DOHH2 (cell line): ENCODE results near the gene MRPL54.

Experiments
- H3F3A ChIP-seq: fragments of 200-600 bp; sonication (generic), shearing (Covaris generic); 2 replicates; pipeline ENCODE4 v1.6.0; 2016; ENCODE audit warnings: antibody characterized with exemption, mild to moderate bottlenecking; ENCODE audit not compliant: control insufficient read depth, insufficient read depth
- H3K27ac ChIP-seq: fragments of 200-600 bp; sonication (generic); 2 replicates; pipeline ENCODE4 v1.5.1; 2014; ENCODE audit warnings: low read depth, mild to moderate bottlenecking, low read length, moderate library complexity
- H3K27me3 ChIP-seq: fragments of 200-600 bp; sonication (generic); 2 replicates; pipeline ENCODE4 v1.6.1; 2014; ENCODE audit warnings: mild to moderate bottlenecking, low read length, mixed read lengths; ENCODE audit not compliant: control insufficient read depth
- H3K36me3 ChIP-seq: fragments of 200-600 bp; sonication (generic); 2 replicates; pipeline ENCODE4 v1.6.1; 2014; ENCODE audit warnings: mild to moderate bottlenecking, low read length, moderate library complexity, mixed read lengths; ENCODE audit not compliant: control insufficient read depth
- H3K4me1 ChIP-seq: fragments of 200-600 bp; sonication (generic); 2 replicates; pipeline ENCODE4 v1.6.1; 2014; ENCODE audit warnings: mild to moderate bottlenecking, low read length, mixed read lengths; ENCODE audit not compliant: control insufficient read depth
- H3K4me2 ChIP-seq: fragments of 200-600 bp; sonication (generic); 2 replicates; pipeline ENCODE4 v1.6.0; 2014; ENCODE audit warnings: mild to moderate bottlenecking, low read length, moderate library complexity
- H3K4me3 ChIP-seq: fragments of 200-600 bp; sonication (generic); 2 replicates; pipeline ENCODE4 v1.5.1; 2014; ENCODE audit warnings: mild to moderate bottlenecking, low read length, mixed read lengths
- H3K79me2 ChIP-seq: fragments of 200-600 bp; sonication (generic); 2 replicates; pipeline ENCODE4 v1.6.1; 2014; ENCODE audit warnings: mild to moderate bottlenecking, low read length, mixed read lengths; ENCODE audit not compliant: control insufficient read depth
- H3K9me2 ChIP-seq: fragments of 200-600 bp; sonication (generic); replicated peaks from 2 replicates; pipeline ENCODE4 v1.6.1; 2014; ENCODE audit warnings: mild to moderate bottlenecking, low read length, mixed read lengths; ENCODE audit not compliant: control insufficient read depth
- H3K9me3 ChIP-seq: fragments of 200-600 bp; sonication (generic); 2 replicates; pipeline ENCODE4 v1.6.1; 2014; ENCODE audit warnings: antibody characterized with exemption, low read length, mixed read lengths; ENCODE audit not compliant: control insufficient read depth, insufficient read depth
- H4K20me1 ChIP-seq: fragments of 200-600 bp; sonication (generic); 2 replicates; pipeline ENCODE4 v1.6.0; 2014; ENCODE audit warnings: low read depth, mild to moderate bottlenecking, antibody characterized with exemption, low read length, moderate library complexity; ENCODE audit not compliant: control insufficient read depth, insufficient read depth
- EZH2phosphoT487 ChIP-seq: fragments of 200-600 bp; sonication (generic); IDR thresholded peaks from 2 replicates; pipeline ENCODE4 v1.6.1; 2017; ENCODE audit warnings: borderline replicate concordance, mild to moderate bottlenecking, antibody characterized with exemption, low read length, moderate library complexity, mixed read lengths
- TF ChIP-seq, protein P1 (sequence below): fragments of 200-600 bp; sonication (generic); IDR thresholded peaks from one replicate; pipeline ENCODE4 v1.5.1; 2014; ENCODE audit warnings: antibody characterized with exemption, mild to moderate bottlenecking, low read depth, low read length; ENCODE audit not compliant: poor library complexity, severe bottlenecking

The MRPL54 gene

DNA sequence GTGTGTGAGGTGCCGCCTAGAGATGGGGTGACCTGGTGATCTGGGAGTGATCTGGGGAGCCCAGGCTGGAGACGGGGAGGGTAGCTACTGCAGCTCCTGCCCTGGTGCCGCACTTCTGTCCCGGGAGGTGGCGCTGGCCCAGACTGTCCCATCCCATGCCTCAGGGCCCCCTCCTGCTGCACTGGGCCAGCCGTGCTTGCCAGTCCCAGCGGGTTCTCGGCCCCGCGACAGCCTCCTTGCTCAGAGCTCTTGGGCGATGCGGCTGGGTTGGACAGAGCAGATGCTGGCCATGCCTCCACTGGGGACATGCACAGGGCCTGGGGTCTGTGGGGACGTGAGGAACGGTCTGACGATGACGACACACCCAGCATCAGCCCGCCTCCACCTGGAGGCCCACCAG lies 7.0 kb downstream of the MRPL54 start:
- Histone ChIP-seq H3K4me3 (no peak overlapping the region), H3K4me1 (no peaks in the 10 kb centered on the region), H3K27me3 (no peaks in the 10 kb centered on the region), H3K4me2 (no peak overlapping the region), H3K9me2 (no peaks in the 10 kb centered on the region), H3K36me3 (peaks cover 17% of the 10 kb centered on the region), H3K27ac (no peak overlapping the region), H3K79me2 (peaks cover 5% of the 10 kb centered on the region; the same call in 1 of the 2 replicates), H3F3A (no peaks in the 10 kb centered on the region), H4K20me1 (no peaks in the 10 kb centered on the region), H3K9me3 (no peaks in the 10 kb centered on the region)
- TF ChIP-seq, protein P1, sequence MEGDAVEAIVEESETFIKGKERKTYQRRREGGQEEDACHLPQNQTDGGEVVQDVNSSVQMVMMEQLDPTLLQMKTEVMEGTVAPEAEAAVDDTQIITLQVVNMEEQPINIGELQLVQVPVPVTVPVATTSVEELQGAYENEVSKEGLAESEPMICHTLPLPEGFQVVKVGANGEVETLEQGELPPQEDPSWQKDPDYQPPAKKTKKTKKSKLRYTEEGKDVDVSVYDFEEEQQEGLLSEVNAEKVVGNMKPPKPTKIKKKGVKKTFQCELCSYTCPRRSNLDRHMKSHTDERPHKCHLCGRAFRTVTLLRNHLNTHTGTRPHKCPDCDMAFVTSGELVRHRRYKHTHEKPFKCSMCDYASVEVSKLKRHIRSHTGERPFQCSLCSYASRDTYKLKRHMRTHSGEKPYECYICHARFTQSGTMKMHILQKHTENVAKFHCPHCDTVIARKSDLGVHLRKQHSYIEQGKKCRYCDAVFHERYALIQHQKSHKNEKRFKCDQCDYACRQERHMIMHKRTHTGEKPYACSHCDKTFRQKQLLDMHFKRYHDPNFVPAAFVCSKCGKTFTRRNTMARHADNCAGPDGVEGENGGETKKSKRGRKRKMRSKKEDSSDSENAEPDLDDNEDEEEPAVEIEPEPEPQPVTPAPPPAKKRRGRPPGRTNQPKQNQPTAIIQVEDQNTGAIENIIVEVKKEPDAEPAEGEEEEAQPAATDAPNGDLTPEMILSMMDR: no peak
- no peak for TF ChIP-seq EZH2phosphoT487

DNA sequence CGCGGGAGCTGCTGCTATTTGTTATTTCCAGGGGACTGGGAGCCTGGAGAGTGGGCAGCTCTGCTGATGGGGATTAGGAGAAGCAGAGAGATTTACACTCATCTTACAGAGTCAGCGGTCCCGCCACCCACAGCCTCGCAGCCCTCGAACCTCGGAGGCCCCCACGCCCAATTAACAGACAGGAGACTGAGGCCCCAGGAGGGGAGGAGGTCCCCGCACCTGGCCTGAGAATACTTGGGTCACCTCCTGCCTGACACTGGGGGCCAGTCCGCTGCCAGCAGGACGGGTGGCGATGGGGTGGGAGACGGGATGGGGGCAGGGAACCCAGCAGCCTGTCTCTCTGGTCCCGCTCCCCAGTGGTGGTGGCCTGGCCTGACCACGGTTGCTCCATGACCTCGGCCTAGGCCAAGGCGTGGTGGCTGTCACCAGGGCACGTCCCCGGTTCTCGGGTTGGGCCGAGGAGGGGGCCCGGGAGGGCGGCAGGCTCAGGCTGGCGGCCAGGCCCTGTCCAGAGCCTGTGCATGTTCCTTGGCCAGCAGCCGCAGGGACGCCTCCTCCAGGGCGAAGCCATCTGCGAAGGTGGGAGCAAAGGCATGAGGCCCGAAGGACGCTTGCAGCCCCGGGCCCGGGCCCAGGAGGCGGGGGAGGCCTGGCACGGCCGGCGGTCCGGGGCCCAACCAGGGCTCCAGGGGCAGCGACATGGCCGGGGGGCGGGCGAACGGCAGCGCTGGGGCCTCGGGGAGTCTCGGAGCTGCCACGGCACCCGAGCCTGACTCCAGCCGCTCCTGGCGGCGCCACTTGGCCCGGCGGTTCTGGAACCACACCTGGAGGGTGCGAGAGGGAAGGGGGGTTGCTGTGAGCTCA lies 7.9 kb downstream of the MRPL54 start:
- H3K79me2 ChIP-seq: no peaks in the 10 kb centered on the region
- H3K36me3 ChIP-seq: peaks cover 12% of the 10 kb centered on the region
- H4K20me1 ChIP-seq: no peaks in the 10 kb centered on the region
- H3K9me3 ChIP-seq: no peaks in the 10 kb centered on the region
- no peaks in the 10 kb centered on the region for H3F3A ChIP-seq
- no peak overlapping the region for H3K4me3 ChIP-seq
- H3K9me2 ChIP-seq: no peaks in the 10 kb centered on the region
- H3K27ac ChIP-seq: no peak overlapping the region
- H3K4me2 ChIP-seq: no peak overlapping the region
- no peaks in the 10 kb centered on the region for H3K27me3 ChIP-seq
- H3K4me1 ChIP-seq: no peaks in the 10 kb centered on the region
- no peak for TF ChIP-seq EZH2phosphoT487
- TF ChIP-seq, protein P1: no peak

DNA sequence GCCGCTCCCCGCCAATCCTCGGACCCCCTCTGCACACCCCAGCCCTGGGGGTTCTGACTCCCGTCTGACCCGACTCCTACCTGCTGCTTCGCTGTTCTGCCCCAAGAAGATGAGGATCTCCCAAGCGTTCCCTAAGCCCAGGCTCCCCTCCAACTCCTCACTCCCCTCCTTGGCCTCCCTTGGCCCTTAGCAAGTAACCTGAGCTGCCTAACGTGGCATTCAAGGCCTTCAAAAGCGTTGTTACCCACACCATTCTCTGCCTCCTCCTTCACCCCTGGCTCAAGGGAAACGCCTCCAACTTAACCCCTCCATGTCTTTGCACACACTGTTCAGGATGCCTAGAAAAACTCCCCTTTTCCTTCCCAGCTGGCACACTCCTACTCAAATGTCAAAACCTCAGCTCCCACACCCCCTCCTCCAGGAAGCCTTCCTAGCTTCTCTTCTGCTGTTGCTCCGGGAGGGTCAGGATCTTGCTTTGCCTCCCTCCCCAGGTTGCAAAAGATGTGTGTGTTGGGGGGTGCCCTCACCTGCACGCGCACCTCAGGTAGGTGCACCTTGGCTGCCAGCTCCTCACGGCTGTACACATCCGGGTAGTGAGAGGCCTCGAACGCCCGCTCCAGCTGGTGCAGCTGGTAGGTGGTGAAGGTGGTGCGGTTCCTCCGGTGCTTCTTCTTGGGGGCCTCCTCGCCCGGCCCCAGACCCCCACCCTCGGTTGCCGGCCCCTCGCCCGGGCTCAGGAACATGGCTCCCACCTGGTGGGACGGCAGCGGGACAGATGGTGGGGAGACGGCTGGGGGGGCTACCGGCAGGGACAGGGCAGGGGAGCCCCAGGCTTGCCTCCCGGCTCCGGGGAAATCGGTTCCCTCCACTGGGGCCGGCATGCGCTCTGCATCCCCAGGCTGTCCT lies 8.8 kb downstream of the MRPL54 start:
- H3K4me1 ChIP-seq: no peaks in the 10 kb centered on the region
- TF ChIP-seq EZH2phosphoT487: no peak
- TF ChIP-seq, protein P1: no peak
- H3K4me3 ChIP-seq: no peak overlapping the region
- no peaks in the 10 kb centered on the region for H4K20me1 ChIP-seq
- H3K27me3 ChIP-seq: no peaks in the 10 kb centered on the region
- H3K4me2 ChIP-seq: no peak overlapping the region
- H3K9me2 ChIP-seq: no peaks in the 10 kb centered on the region
- no peaks in the 10 kb centered on the region for H3F3A ChIP-seq
- H3K79me2 ChIP-seq: no peaks in the 10 kb centered on the region
- no peaks in the 10 kb centered on the region for H3K9me3 ChIP-seq
- no peak overlapping the region for H3K27ac ChIP-seq
- peaks cover 12% of the 10 kb centered on the region for H3K36me3 ChIP-seq
